Hypothalamus (tissue), 51 donors: Measurements from ENCODE around the gene ARIH2.

Experiments
- DNase-seq, 51 donors: peaks; one replicate each; lab custom pipeline; 2025; lab: John Stamatoyannopoulos, UW

ARIH2 gene

DNA sequence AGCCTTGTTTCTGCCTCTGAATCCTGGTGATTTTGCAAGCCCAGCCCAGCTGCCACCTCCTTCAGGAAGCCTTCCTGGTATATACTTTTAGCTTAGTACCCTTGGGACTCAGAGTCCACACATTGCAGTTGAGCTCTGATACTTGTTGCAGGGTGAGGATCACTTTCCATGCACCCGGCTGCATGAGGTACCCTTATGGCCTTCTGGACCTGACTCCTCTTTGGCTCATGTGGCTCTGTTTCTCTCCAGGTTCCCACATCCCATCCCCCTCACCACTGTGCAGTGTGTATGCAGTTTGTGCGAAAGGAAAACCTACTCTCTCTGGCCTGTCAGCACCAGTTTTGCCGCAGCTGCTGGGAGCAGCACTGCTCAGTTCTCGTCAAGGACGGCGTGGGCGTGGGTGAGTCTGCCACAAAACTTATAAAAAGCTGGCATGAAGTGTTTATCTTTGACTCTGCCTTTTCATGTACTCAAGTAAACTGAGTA, 48.3 kb downstream of the ARIH2 start:
- peak in 2 of 51 donors; percentile 13 to 56 for DNase-seq

DNA sequence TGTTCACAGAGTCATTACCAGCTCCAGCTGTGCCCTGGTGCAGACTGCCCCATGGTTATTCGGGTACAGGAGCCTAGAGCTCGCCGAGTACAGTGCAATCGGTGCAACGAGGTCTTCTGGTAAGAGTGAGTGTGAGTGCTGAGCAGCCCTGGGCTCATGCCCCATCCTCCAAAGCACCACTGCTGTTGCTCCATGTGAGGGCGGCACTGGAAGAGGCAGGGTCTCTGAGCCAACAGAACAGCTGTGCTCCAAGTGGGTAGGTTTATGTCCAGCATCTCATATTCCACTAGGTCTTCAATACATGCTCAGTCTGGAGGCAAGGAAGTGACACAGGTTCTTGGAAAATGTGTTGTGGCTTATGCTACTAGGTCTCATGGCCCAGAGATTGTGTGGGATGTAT, 51.9 kb downstream of the ARIH2 start:
- no peak for DNase-seq

DNA sequence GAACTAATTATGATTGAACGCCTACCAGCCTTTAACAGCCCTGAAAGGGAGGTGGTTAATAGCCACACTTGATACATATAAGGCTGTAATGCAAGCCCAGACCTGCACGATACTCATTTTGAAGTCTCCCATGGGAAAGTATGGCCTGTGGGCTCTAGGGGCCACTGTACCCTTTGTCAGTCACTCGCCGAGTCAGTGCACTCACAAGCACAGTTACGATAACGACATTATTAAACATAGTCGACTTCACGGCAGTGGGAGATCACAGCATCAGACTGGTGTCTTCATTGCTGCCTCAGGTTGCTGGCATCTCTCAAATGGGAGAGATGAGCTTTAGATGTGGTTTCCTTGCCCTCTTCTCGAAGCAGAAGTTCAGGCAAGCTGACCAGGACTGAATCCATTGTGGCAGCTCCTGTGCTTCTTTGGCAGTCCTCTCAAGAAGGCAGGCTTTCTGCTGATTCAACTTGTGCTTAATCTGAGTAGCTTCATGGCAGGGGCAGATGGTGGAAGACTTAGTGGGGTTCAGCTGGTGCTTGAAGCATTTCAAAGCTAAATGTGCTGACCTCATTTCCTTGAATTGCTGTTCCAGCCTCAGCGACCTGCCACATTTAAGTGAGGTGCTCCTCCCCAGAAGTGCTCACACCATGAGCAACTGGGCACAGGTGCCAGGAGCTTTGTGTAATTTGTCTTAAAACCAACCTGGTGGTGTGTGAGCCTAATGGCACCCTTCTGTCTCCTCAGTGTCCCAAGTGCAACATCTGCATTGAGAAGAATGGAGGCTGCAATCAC, 55.6 kb downstream of the ARIH2 start:
- DNase-seq: no peak

DNA sequence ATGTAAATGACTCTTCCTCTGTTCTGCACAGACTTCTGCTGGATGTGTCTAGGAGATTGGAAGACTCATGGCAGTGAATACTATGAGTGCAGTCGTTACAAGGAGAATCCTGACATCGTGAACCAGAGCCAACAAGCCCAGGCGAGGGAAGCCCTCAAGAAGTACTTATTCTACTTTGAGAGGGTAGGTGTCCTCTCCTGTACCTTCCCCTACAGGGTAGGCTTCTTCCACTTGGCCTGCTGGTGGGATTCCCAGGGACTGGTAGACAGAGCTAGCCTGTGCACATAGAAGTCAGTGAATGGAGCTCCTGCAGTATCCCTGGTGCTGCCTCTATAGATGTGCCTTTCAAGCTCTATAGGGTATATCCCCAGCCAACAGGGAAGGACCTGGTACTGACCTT, 60.8 kb downstream of the ARIH2 start:
- no peak for DNase-seq

DNA sequence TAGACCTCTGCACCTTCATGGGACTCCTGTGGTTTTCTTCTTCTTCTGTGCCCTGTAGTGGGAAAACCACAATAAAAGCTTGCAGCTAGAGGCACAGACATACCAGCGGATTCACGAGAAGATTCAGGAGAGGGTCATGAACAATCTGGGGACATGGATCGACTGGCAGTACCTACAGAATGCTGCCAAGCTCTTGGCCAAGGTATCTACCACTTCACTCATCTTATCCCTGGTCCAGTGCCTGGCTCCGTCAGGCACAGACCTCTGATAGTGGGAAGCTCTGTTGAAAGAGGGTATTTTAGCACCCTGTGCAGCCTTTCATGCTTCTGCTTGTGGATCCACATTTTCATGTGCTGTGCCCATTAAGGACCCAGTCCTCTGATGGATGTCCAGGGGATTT, 61.7 kb downstream of the ARIH2 start:
- no peak for DNase-seq

DNA sequence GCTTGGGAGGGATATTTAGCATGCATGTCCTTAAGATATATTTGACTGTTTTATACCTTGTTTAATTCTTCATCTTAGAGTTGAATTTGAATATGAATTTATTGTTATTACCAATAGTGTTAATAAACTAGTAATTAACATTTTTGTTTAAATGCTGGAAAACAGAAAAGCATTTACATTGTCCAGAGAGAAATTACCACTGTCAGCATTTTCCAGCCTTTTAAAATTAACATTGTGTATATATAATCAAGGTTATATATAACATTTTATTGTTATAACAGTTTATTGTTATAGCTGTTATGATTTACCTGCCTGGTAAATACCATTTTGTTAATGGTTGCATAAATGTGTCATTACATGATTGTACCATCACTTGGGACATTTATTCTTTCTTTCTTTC, 63.4 kb downstream of the ARIH2 start:
- no peak for DNase-seq

DNA sequence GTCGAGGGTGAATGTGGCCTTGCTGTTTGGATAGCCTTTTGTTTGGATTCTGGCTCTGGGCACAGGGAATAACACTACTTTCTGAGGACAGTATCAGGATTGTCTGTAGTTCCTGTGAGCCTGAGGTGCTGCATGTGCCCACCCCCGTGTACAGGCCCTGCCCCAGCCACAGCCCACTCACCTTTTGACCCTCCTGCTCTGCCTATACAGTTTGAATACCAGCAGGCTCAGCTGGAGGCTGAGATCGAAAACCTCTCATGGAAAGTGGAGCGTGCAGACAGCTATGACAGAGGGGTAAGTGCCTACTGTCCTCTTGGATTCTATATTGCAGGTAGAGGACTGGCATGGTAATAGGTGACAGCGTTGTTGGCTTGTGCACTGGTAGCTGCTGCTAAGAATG, 64.0 kb downstream of the ARIH2 start:
- no peak for DNase-seq

DNA sequence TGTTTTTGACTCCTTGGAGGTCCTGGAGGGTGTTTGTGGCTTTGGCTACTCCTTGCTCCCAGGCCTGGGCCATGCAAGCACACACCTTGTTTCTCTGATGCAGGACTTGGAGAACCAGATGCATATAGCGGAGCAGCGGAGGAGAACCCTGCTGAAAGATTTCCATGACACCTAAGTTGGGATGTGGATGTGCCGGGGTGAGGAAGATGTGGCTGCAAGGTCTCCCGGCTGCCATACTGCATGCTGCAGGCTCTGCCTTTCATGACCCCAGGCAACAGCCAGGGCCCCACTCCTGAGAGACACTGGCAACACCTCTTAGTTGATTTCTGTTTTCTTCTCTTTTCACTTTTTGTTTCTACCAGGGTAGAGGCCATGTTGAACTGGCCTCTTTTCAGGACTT, 64.5 kb downstream of the ARIH2 start:
- no peak for DNase-seq

DNA sequence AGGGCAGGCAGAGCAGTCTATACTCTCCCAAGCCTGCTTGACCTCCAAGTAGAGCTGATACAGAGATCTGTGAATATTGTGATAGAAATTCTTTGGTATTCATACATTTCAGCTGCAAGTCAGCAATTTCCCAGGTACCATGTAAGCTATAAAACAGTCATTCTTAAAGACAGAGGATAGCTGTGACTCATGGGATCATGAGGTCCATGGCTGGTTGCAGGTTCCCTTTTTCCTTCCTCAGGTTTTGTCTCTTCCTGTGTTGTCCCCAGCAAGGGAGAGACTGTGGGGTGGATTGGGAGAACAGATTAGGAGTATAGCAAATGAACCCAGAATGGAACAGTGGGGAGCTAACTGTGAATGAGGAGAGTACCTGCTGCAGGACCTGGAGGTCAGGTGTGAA, 66.0 kb downstream of the ARIH2 start:
- DNase-seq: no peak

DNA sequence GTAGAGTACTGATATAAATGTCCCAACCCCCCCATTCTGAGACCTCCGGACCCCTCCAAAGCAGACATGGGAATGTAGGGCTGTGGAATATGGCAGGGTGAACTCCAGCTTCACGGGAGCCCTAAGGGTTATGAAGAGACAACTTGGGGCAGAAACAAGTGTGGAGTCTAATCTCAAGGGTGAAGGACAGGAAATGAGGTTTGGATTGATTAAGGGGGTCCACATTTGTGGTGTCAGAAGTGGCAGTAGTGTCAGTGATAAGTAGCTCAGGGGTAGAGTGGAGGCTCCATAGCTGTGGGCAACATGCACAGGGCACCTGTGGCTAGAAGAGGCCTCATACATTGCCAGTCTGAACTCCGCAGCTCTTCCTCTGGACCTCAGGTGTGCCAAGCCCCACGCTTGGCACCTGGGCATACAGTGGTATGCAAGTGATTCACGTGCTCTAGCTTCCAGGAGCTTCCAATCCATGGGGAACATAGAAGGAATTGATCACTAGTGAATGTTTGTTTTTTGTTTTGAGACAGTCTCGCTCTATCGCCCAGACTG, 67.3 kb downstream of the ARIH2 start:
- no peak for DNase-seq

DNA sequence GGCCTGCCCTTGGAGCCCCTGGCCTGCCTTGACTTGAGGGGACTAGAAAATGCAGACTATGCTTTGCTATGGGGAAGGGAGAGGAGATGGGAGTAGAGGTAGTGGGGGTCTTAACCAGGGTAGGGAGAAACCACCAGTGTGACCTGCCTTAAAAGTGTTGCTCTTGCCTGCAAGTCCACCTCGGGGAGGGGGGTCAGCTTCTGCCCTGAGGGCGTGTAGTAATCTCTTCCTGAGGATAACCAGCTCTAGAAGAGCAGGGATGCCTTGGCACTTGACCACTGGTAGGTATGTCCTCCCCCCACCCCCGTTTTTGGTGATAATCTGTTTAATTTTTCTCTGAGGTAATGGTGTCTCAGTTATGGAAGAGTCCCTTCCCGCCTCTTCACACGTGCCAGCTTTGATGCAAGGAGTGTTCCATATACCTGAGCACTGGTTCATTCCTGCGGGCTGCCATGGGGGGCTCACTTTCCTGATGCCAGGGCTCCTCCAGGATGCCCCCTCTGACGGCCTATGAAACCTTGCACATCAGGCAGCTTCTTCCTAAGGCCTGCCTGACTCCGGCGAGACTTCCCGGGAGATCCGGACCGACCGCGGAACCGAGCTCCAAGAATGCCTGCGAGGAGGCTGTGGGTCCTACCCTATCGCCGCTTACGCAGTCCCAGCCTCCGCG, 70.6 kb downstream of the ARIH2 start:
- DNase-seq: no peak

DNA sequence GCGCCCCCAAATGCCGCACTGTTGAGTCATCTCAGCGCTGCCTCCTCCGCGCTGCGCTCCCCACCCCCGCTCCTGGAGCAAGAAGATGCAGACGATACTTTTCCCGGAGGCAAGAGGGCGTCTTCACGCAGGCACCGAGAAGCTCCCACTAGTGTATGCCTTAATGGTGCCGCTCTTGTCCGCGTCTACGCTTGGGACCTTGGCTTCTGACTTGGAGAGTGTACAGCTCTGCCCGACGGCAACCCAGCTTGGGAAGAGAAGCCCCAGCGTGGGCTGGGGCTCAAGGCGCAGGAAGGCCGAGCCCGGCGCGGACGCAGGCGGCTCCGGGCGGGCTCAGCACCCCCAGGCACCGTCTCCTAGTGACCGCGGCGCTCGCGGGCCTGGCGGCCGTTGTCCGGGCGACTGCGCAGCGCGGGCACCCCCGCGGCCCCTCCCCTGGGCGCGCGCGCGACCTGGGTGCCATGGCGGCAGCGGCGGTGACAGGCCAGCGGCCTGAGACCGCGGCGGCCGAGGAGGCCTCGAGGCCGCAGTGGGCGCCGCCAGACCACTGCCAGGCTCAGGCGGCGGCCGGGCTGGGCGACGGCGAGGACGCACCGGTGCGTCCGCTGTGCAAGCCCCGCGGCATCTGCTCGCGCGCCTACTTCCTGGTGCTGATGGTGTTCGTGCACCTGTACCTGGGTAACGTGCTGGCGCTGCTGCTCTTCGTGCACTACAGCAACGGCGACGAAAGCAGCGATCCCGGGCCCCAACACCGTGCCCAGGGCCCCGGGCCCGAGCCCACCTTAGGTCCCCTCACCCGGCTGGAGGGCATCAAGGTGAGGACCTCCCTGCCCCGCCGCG, 71.4 kb downstream of the ARIH2 start, which contains the start of gene P4HTM:
TSS of gene P4HTM (plus strand) at position 446 of the 840 bp plus-strand sequence. CDS start at position 462, 16 bp downstream.
- peak; percentile 36 to 94 (median 84) for DNase-seq

DNA sequence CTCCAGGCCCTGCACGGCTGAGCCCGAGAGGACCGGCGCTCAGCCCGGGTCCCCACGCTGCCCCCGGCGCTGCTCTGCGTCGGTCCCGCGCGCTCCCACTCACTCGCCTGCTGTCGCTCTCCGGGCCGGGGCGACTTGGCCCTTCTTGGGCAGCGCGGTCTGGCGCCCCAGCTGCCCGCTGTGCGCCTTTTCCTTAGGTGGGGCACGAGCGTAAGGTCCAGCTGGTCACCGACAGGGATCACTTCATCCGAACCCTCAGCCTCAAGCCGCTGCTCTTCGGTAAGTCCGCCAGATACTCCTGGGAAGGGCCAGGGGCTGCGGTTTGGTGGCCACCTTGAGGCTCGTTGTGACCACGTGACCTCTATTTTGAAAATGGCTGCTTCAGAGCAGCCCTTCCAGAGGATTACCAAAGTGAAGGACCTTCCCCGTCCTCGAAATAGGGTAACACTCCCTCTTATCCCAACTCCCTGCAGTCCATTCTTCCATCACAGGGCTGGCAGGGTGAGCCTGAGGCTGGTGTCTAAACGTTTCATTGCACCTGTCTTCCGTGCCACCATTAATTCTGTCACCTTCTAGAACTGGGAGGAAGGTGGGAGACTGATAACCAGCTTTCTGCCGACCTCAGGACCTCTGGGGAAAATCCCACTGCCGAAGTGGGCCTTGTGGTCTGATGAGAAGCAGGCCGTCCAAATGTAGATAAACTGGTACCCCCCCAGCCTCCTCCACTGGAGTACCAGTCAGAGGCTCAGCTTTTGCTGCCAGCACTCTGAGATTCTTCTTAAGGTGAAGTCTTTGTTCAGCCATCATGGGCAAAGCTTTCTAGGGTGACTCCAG, 72.2 kb downstream of the ARIH2 start:
- peak in 24 of 51 donors; percentile 17 to 58 (median 28) for DNase-seq

DNA sequence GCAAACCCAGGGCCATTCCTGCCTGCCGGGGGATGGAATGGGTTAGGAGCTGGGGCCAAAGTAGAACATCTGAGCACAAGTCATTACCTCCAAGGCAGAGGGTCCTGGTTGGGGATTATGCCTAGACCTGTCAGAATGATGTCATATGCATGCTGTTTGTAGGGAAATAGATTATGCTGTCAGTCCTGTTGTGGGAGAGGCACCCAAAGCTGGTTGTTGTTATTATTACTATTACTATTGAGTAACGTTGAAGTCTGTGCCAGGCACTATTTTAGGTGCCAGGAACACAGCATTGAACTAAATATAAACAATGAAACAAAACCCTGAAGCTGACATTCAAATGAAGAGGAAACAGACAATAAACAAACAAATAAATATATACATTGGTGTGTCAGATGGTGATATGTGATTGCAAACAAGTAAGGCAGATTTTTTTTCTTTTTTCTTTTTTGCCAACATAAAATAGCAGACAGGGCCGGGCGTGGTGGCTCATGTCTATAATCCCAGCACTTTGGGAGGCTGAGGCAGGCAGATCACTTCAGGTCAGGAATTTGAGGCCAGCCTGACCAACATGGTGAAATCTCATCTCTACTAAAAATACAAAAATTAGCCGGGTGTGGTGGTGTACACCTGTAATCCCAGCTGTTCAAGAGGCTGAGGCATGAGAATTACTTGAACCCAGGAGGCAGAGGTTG, 73.4 kb downstream of the ARIH2 start:
- no peak for DNase-seq

DNA sequence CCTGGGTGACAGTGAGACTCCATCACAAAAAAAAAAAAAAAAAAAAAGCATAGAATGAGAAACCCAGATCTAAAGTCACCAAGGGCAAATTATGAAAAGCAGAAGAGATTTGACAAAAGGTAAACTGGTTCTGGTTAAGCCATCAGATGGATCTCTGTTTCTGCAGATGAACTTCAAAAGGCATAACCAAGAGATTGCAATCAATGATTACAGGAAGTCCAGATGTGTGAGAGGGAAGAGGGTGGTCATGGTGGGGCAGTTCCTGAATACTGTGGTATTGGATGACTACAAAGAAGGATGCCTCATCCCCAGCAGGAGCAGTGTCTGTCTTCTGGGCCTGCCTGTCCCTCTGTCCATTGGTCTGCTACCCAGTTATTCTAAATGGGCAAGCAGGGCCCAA, 75.2 kb downstream of the ARIH2 start:
- no peak for DNase-seq

DNA sequence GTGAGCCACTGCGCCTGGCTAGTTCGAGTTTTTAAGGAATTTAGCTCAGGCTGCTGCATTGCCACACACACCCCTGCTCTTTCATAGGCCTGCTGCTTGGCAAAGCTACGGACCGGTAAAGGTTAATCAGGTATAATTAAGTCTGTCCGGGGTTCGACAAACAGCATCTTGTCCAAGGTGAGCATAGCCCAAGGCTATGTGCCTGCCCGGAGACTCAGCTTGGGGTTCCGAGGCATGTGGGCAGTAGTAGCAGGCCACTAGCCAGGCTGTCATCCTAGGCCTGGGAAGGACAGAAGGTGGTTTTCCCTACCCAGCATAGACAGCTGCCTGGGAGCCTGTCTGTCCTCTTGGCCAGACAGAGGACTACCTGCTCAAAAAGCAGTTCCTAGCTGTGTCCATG, 78.0 kb downstream of the ARIH2 start:
- DNase-seq: no peak

DNA sequence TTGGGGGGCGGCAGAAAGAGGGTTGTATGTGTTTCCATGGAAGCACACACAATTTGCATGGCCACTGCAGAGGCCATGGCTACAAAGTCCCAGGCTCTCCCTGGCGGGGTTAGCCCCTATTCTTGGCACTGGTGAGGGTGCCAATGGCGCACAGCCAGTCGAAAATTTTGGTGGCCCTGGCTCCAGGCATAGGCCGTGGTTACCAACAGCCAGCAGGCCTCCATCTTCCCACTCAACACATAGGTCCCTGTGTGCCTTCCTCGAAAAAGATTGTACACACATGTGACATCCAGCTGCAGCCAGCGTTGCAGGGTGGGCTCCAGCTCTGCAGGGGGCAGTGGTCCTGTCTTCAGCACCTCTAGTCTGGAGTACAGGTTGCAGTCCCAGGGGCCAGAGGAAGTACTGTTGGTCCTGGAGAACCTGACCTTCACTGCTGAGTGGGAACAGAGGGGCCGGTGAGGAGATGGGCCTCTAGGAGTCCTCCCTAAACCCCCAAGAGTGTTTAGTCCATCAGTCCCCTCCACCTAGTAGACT, 78.5 kb downstream of the ARIH2 start:
- DNase-seq: no peak

DNA sequence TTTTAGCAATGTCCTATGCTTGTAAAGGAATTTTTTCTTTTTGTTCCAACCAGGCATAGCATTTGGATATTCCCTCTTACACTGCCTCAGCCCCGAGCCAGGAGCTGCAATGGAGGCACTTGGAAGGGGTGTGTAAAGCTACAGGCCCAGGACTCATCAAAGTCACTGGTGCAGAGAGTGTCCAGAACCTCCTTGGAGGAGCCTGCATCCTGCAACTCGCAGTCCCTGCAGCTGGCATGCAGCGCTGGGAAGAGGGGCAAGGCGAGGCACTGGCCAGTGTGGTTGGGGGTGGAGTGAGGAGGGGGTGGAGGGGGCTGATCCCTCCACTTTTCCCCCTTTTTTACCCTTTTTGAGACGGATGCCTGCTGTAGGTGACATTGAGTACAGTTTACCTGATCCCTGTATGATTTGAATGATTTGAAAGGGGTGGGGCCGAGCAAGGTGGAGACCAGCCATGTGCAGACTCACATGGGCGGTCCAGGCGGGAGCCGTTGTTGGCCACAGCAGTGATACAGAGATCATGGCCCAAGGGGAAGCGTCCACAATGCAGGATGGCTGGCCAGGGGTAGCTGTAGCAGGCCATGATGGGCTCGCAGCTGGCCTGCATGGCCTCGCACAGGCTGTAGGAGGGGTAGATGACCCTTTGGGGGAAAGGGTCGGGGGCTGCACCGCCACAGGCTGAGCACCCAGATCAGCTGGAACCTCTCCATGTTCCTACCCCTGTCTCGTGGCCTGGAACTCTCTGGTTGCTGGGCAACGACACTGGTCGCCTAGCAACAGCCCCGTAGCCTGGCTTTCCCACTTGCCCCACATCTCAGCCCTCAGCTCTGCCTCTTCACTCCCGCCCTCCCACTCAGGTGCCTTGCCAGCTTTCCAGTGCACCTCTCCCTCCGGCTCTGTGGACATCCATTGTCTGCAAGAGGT, 79.3 kb downstream of the ARIH2 start:
- DNase-seq: peak in 30 of 51 donors; percentile 20 to 79 (median 50)
